Loucy (cell line): ENCODE measurements around the gene TCN2.

ENCODE experiments used
- EZH2phosphoT487 ChIP-seq: fragments of 200-600 bp; IDR thresholded peaks from 2 replicates; pipeline ENCODE4 v1.6.1; 2018; ENCODE audit warnings: antibody characterized with exemption, mild to moderate bottlenecking, moderate library complexity, borderline replicate concordance
- TF ChIP-seq, protein P1 (sequence below): fragments of 200-600 bp; sonication (generic); conservative IDR thresholded peaks from 2 replicates; pipeline ENCODE4 v1.5.1; 2014; ENCODE audit warnings: mild to moderate bottlenecking, antibody characterized with exemption, low read length

DNA sequence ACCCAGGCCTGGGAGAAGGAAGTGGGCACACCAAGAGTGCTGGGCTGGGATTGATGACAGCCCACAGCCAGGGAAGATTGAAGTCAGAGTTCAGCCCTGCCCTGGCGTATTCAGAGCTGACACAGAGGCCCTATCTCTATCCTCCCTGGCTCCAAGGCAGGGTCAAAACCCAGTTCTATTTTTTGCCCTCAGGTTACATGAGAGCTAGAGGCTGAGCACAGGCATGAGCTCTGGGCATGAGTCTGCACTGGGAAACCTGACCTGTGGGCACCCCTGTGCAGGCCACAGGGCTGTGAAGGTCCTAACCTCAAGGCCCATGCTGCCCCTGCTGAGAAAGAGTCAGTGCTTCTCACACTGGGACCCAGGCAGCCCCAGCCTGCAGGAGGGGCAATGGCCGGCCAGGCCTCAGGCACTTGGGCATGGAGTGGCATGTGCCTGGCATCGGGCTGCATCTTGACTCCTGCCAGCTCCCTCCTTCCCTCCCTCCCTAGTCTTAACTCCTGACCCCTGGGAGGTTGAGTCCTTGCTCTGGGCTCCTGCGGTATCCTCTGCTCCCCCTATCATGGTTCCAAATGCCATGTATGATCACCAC is 34.0 kb downstream of the TCN2 start:
- TF ChIP-seq, protein P1, sequence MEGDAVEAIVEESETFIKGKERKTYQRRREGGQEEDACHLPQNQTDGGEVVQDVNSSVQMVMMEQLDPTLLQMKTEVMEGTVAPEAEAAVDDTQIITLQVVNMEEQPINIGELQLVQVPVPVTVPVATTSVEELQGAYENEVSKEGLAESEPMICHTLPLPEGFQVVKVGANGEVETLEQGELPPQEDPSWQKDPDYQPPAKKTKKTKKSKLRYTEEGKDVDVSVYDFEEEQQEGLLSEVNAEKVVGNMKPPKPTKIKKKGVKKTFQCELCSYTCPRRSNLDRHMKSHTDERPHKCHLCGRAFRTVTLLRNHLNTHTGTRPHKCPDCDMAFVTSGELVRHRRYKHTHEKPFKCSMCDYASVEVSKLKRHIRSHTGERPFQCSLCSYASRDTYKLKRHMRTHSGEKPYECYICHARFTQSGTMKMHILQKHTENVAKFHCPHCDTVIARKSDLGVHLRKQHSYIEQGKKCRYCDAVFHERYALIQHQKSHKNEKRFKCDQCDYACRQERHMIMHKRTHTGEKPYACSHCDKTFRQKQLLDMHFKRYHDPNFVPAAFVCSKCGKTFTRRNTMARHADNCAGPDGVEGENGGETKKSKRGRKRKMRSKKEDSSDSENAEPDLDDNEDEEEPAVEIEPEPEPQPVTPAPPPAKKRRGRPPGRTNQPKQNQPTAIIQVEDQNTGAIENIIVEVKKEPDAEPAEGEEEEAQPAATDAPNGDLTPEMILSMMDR: no peak
- TF ChIP-seq EZH2phosphoT487: no peak
